ENCODE measurements around the gene FAM236A. TPM values are rescaled to one million over a fixed set of nuclear protein-coding genes. Genes with fewer than 3 reads are reported as not detected.
"Not testable (repeated sequence)": the region's sequence is repeated elsewhere in the genome, so short reads cannot be mapped to it uniquely, and the experiment has no call there.

Gene FAM236A
- polyA plus RNA-seq (ENCODE audit: insufficient read length in 4 of 4): under 1 TPM in 1 of 4 donors, not detected in 3; 0.12 TPM

- not testable (repeated sequence) for DNase-seq (ENCODE audit: low read depth in 4 of 4, low spot score in 3 of 4)
These were observed at the start of gene FAM236A for GRCh38 chrX:72937906-72938305. Gene FAM236A (plus strand): TSS chrX:72938206. CDS start chrX:72938263, 57 bp downstream.

- not testable (repeated sequence) for DNase-seq (ENCODE audit: low read depth in 4 of 4, low spot score in 3 of 4)
These were observed 48.3 kb upstream of the FAM236A start for GRCh38 chrX:72889740-72890139.

- not testable (repeated sequence) for DNase-seq (ENCODE audit: low read depth in 4 of 4, low spot score in 3 of 4)
These were observed 25.7 kb upstream of the FAM236A start, which contains the start of gene FAM236C for GRCh38 chrX:72912315-72912714. Gene FAM236C (plus strand): TSS chrX:72912615. CDS start chrX:72912715, 100 bp downstream.

- DNase-seq (ENCODE audit: low read depth in 4 of 4, low spot score in 3 of 4): not testable (repeated sequence)
These were observed 21.9 kb upstream of the FAM236A start for GRCh38 chrX:72916096-72916495.

GRCh38 chrX:72932283-72932682 lies 5.7 kb upstream of the FAM236A start:
- not testable (repeated sequence) for DNase-seq (ENCODE audit: low read depth in 4 of 4, low spot score in 3 of 4)

GRCh38 chrX:72936455-72936854 lies 1.6 kb upstream of the FAM236A start:
- not testable (repeated sequence) for DNase-seq (ENCODE audit: low read depth in 4 of 4, low spot score in 3 of 4)

GRCh38 chrX:72936882-72937455 lies 1.0 kb upstream of the FAM236A start:
- not testable (repeated sequence) for DNase-seq (ENCODE audit: low read depth in 4 of 4, low spot score in 3 of 4)

GRCh38 chrX:72942272-72942671 lies 4.3 kb downstream of the FAM236A start:
- DNase-seq (ENCODE audit: low read depth in 4 of 4, low spot score in 3 of 4): not testable (repeated sequence)

- DNase-seq (ENCODE audit: low read depth in 4 of 4, low spot score in 3 of 4): not testable (repeated sequence)
These were observed 5.2 kb downstream of the FAM236A start for GRCh38 chrX:72943035-72943818.

GRCh38 chrX:72943819-72944169 lies 5.8 kb downstream of the FAM236A start, which contains the start of gene DMRTC1:
Gene DMRTC1 (minus strand): TSS chrX:72943837. CDS start chrX:72875694, 68,143 bp downstream.
- not testable (repeated sequence) for DNase-seq (ENCODE audit: low read depth in 4 of 4, low spot score in 3 of 4)

- not testable (repeated sequence) for DNase-seq (ENCODE audit: low read depth in 4 of 4, low spot score in 3 of 4)
These were observed 22.0 kb downstream of the FAM236A start for GRCh38 chrX:72959971-72960370.

GRCh38 chrX:72971859-72972258 lies 33.9 kb downstream of the FAM236A start:
- not testable (repeated sequence) for DNase-seq (ENCODE audit: low read depth in 4 of 4, low spot score in 3 of 4)

- DNase-seq (ENCODE audit: low read depth in 4 of 4, low spot score in 3 of 4): not testable (repeated sequence)
These were observed 36.9 kb downstream of the FAM236A start for GRCh38 chrX:72974885-72975284.

GRCh38 chrX:72980894-72981469 lies 43.0 kb downstream of the FAM236A start:
- DNase-seq (ENCODE audit: low read depth in 4 of 4, low spot score in 3 of 4): not testable (repeated sequence)

Other genes with a start within 250 kb of the FAM236A start
- gene PHKA1, start 223.9 kb upstream of the FAM236A start, polyA plus RNA-seq (ENCODE audit: insufficient read length in 4 of 4): 1 to 10 TPM; 5.2 to 5.6 (median 5.4) TPM
- gene DMRTC1B, start 161.3 kb upstream of the FAM236A start, polyA plus RNA-seq (ENCODE audit: insufficient read length in 4 of 4): 1 to 10 TPM; 3.6 to 6.2 (median 4.3) TPM
- gene FAM236B, start 155.5 kb upstream of the FAM236A start, polyA plus RNA-seq (ENCODE audit: insufficient read length in 4 of 4): not detected
- not detected for gene FAM236D, start 130.0 kb upstream of the FAM236A start, polyA plus RNA-seq (ENCODE audit: insufficient read length in 4 of 4)
- not detected for gene FAM236C, start 25.6 kb upstream of the FAM236A start, polyA plus RNA-seq (ENCODE audit: insufficient read length in 4 of 4)
- 1 to 10 TPM in 1 of 4 donors, under 1 TPM in 3; 0.29 to 1.5 (median 0.48) TPM for gene DMRTC1, start 5.6 kb downstream of the FAM236A start, polyA plus RNA-seq (ENCODE audit: insufficient read length in 4 of 4)
- under 1 TPM in 1 of 4 donors, not detected in 3; 0.03 TPM for gene PABPC1L2B, start 64.7 kb downstream of the FAM236A start, polyA plus RNA-seq (ENCODE audit: insufficient read length in 4 of 4)
- gene PABPC1L2A, start 141.3 kb downstream of the FAM236A start, polyA plus RNA-seq (ENCODE audit: insufficient read length in 4 of 4): not detected